GM12878 (cell line): Measurements from ENCODE around the gene P3H2. TPM values are rescaled to one million over a fixed set of nuclear protein-coding genes. Genes with fewer than 3 reads are reported as not detected.

ENCODE experiments used
- ATAC-seq: fragments of 200-7000 bp; cut with Tn5 transposase; 3 replicates; pipeline ENCODE4 v1.9.1; 2020; ENCODE audit warnings: mild to moderate bottlenecking, moderate library complexity
- BruUV-seq: library from RNA; stranded (reverse); fragments of 400-500 nt; replicated peaks from 2 replicates; lab custom pipeline; 2021; lab: Mats Ljungman, UMichigan
- CTCF ChIA-PET: fragments of 300-600 bp; sonication (Branson Sonifier 250); formaldehyde crosslinking; extraction: SDS; loops from one replicate; lab custom pipeline; 2021; ENCODE audit warnings: inconsistent platforms; lab: Yijun Ruan, JAX
- POLR2A ChIA-PET: fragments of 350-600 bp; formaldehyde crosslinking; extraction: SDS; loops from one replicate; lab custom pipeline; 2021; ENCODE audit warnings: inconsistent platforms; lab: Charles Lee
- RAD21 ChIA-PET: fragments of 300-600 bp; sonication (Branson Sonifier 250); formaldehyde crosslinking; loops from one replicate; lab custom pipeline; 2023; ENCODE audit warnings: antibody characterized with exemption; ENCODE audit not compliant: unreplicated experiment; lab: Charles Lee
- SMC1A ChIA-PET: fragments of 300-600 bp; sonication (Branson Sonifier 250); formaldehyde crosslinking; loops from one replicate; lab custom pipeline; 2023; ENCODE audit not compliant: unreplicated experiment, uncharacterized antibody; lab: Charles Lee
- DNase-seq: peaks from one replicate; pipeline ENCODE4 v3.0.0-alpha.2; 2011; ENCODE audit warnings: low read depth, low spot score
- FAIRE-seq: peaks from 3 replicates; lab custom pipeline; 2011; peaks lifted over from hg19 to GRCh38; lab: Jason Lieb, UNC
- H2AFZ ChIP-seq: 2 replicates; pipeline ENCODE4 v1.6.0; 2011; ENCODE audit warnings: low read depth, low read length, control low read depth; ENCODE audit not compliant: control insufficient read depth
- H3K27ac ChIP-seq: 2 replicates; pipeline ENCODE4 v1.5.1; 2011; ENCODE audit warnings: control low read depth; ENCODE audit not compliant: control insufficient read depth, insufficient read depth
- H3K27me3 ChIP-seq, 2 experiments: replicated peaks in 1 of 2; 2 replicates each; pipeline versions ENCODE4 v1.6.0 to v1.6.1; 2011; ENCODE audit warnings: low read length in 1 of 2; ENCODE audit not compliant: control insufficient read depth in 2 of 2, insufficient read depth in 2 of 2
- H3K36me3 ChIP-seq, 2 experiments: 2 replicates each; pipeline ENCODE4 v1.5.1; 2011; ENCODE audit warnings: low read length in 1 of 2; ENCODE audit not compliant: control insufficient read depth in 2 of 2, insufficient read depth in 2 of 2
- H3K4me1 ChIP-seq: 2 replicates; pipeline ENCODE4 v1.6.1; 2011; ENCODE audit warnings: mild to moderate bottlenecking, low read length, moderate library complexity, mixed read lengths; ENCODE audit not compliant: control insufficient read depth, insufficient read depth
- H3K4me2 ChIP-seq: 2 replicates; pipeline ENCODE4 v1.6.0; 2011; ENCODE audit warnings: control low read depth; ENCODE audit not compliant: control insufficient read depth, insufficient read depth
- H3K4me3 ChIP-seq: fragments of 200-600 bp; sonication (generic); 2 replicates; pipeline ENCODE4 v1.5.1; 2016
- H3K79me2 ChIP-seq: 2 replicates; pipeline ENCODE4 v1.6.0; 2011; ENCODE audit warnings: low read length; ENCODE audit not compliant: control insufficient read depth, insufficient read depth
- H3K9ac ChIP-seq: 2 replicates; pipeline ENCODE4 v1.8.0; 2011; ENCODE audit warnings: low read length, control low read depth, mixed read lengths; ENCODE audit not compliant: control insufficient read depth, insufficient read depth
- H3K9me3 ChIP-seq: replicated peaks from 3 replicates; pipeline ENCODE4 v1.5.1; 2011; ENCODE audit warnings: mild to moderate bottlenecking, low read length; ENCODE audit not compliant: control insufficient read depth, insufficient read depth
- H4K20me1 ChIP-seq: 2 replicates; pipeline ENCODE4 v1.6.0; 2011; ENCODE audit not compliant: control insufficient read depth, insufficient read depth
- CBX5 ChIP-seq: sonication (generic); IDR thresholded peaks from 2 replicates; pipeline ENCODE4 v1.6.1; 2016; ENCODE audit warnings: low read depth, moderate library complexity, mild to moderate bottlenecking, inconsistent platforms
- ETV6 ChIP-seq, 2 experiments: fragments of 450-650 bp in 1 of 2; IDR thresholded peaks in 1 of 2; conservative IDR thresholded peaks in 1 of 2; 2 replicates each; pipeline ENCODE4 v1.6.1; 2014; ENCODE audit warnings: antibody characterized with exemption in 1 of 2, borderline replicate concordance in 1 of 2, low read depth in 1 of 2, mild to moderate bottlenecking in 1 of 2, moderate library complexity in 1 of 2
- MXI1 ChIP-seq: fragments of 150-350 bp; IDR thresholded peaks from 2 replicates; pipeline ENCODE4 v1.6.1; 2011; ENCODE audit warnings: low read depth, mild to moderate bottlenecking, inconsistent platforms, low read length, improper control_type of control experiment
- NR2C2 ChIP-seq: IDR thresholded peaks from 2 replicates; pipeline ENCODE4 v1.6.1; 2011; ENCODE audit warnings: borderline replicate concordance, low read depth; ENCODE audit not compliant: control insufficient read depth, insufficient read length
- PBX3 ChIP-seq: IDR thresholded peaks from 2 replicates; pipeline ENCODE4 v1.6.1; 2011; ENCODE audit warnings: mild to moderate bottlenecking, low read depth, low read length, moderate library complexity; ENCODE audit not compliant: insufficient replicate concordance
- RCOR1 ChIP-seq: conservative IDR thresholded peaks from 2 replicates; pipeline ENCODE4 v1.6.1; 2012; ENCODE audit warnings: low read depth, low read length, improper control_type of control experiment
- RUNX3 ChIP-seq: IDR thresholded peaks from 2 replicates; pipeline ENCODE4 v1.6.1; 2012; ENCODE audit warnings: low read length, inconsistent platforms
- SMAD5 ChIP-seq: IDR thresholded peaks from 2 replicates; pipeline ENCODE4 v1.6.1; 2016; ENCODE audit warnings: antibody characterized with exemption, low read depth
- USF2 ChIP-seq: IDR thresholded peaks from 2 replicates; pipeline ENCODE4 v1.6.1; 2011; ENCODE audit warnings: low read depth, low read length, improper control_type of control experiment, borderline replicate concordance
- ZNF24 ChIP-seq: fragments of 450-650 bp; IDR thresholded peaks from 2 replicates; pipeline ENCODE4 v1.6.1; 2017; ENCODE audit warnings: antibody characterized with exemption, mild to moderate bottlenecking
- ZNF622 ChIP-seq: fragments of 450-650 bp; IDR thresholded peaks from 2 replicates; pipeline ENCODE4 v1.6.1; 2017; ENCODE audit warnings: mild to moderate bottlenecking, inconsistent platforms
- WGBS: methylation state at CpG from one replicate; pipeline ENCODE4 v1.1.6; 2016; ENCODE audit warnings: low lambda C conversion rate; ENCODE audit not compliant: insufficient replicate concordance, insufficient coverage; ENCODE audit errors: missing lambda C conversion rate; 5-methylcytosine and 5-hydroxymethylcytosine counted together
- in situ Hi-C: fragments of 300-500 bp; cut with MboI; formaldehyde crosslinking; loops from 9 replicates; pipeline ENCODE4 v1.14.3; 2018; ENCODE audit warnings: mixed read lengths
- intact Hi-C: fragments of 100-400 bp; cut with micrococcal nuclease; formaldehyde crosslinking; loops from one replicate; pipeline ENCODE4 v1.14.2; 2022; ENCODE audit not compliant: unreplicated experiment
- polyA plus RNA-seq, 11 experiments: library from polyadenylated mRNA; depleted of rRNA in 4 of 11; unstranded in 6 of 11; stranded (reverse) in 5 of 11; fragments of >200 nt; fragmentation: Nextera tagmentation in 4 of 11; fragmentation: Illumina TruSeq in 1 of 11; extraction: Ambion mirVana in 4 of 11; extraction: Trizol in 1 of 11; gene quantifications; 1 replicate in 1 of 11; 2 replicates in 10 of 11; pipeline versions ENCODE4 v1.2.1 to v1.2.3, GENCODE V29; 2011 to 2016; ENCODE audit warnings: inconsistent platforms in 2 of 11, missing spikeins in 2 of 11, low read depth in 1 of 11
- total RNA-seq, 4 experiments: library from RNA; depleted of rRNA in 3 of 4; stranded (reverse); fragments of >200 nt in 3 of 4; fragmentation: Illumina TruSeq in 1 of 4; extraction: Trizol in 1 of 4; gene quantifications; 2 replicates each; pipeline versions ENCODE4 v1.2.1 to v1.2.3, GENCODE V29; 2013 to 2021

The P3H2 gene
- total and polyA plus RNA-seq, 10 of the 15 experiments (the other 5 are each of a cell fraction or from before 2014, with no cell fraction given): 27.0 to 97.6 (median 83.2) TPM

GRCh38 chr3:190070622-190071347, 49.9 kb downstream of the P3H2 start:
- ChIA-PET RAD21 (interaction anchor here (0.9 to 1.5 kb wide), 3 partner anchors 25 to 104 kb away, joined by 3 to 4 read pairs (median 3); no protein-coding TSS in a partner anchor), POLR2A (interaction anchor here (1.1 kb wide), 1 partner anchor 24 kb away, joined by 3 read pairs; no protein-coding TSS in a partner anchor), SMC1A (interaction anchor here (0.6 to 1.8 kb wide), 16 partner anchors 8 to 312 kb away, joined by 3 to 7 read pairs (median 3); no protein-coding TSS in a partner anchor), CTCF (interaction anchor here (0.6 to 1.1 kb wide), 3 partner anchors 11 to 92 kb away, joined by 3 read pairs; no protein-coding TSS in a partner anchor)
- no TSS peak for BruUV-seq
- TF ChIP-seq ZNF24 (no peak), RUNX3 (peak; percentile 21; the same call in 1 of the 2 replicates), RCOR1 (no peak), ETV6 (conservative IDR thresholded peaks at IDR 0.05 in 1 of 2, IDR thresholded peaks at IDR 0.05 in 1 of 2; ENCODE audit: borderline replicate concordance in 1 of 2, low read depth in 1 of 2) (no peak)
- H3K79me2 ChIP-seq: no peaks in the 10 kb centered on the region; the same call in 1 of the 2 replicates
- 29% methylated on average over 5 of the region's 5 CpGs for WGBS
- no peaks in the 10 kb centered on the region for H3K4me1 ChIP-seq
- H4K20me1 ChIP-seq: no peaks in the 10 kb centered on the region
- intact Hi-C loops (no loop called here), in situ Hi-C loops (no loop called here)
- H3K9me3 ChIP-seq: no peaks in the 10 kb centered on the region
- H3K27me3 ChIP-seq: no peaks in the 10 kb centered on the region
- H3K36me3 ChIP-seq: no peaks in the 10 kb centered on the region
- ATAC-seq (no peak), FAIRE-seq (no peak), DNase-seq (no peak)
- no peak overlapping the region for H3K4me3 ChIP-seq
- no peak overlapping the region for H3K27ac ChIP-seq
- no peak overlapping the region for H3K9ac ChIP-seq
- no peak overlapping the region for H2AFZ ChIP-seq
- no peak overlapping the region for H3K4me2 ChIP-seq

- CTCF ChIA-PET: no interaction called here
- Histone ChIP-seq H3K9ac (no peak overlapping the region), H3K79me2 (no peaks in the 10 kb centered on the region), H3K36me3 (no peaks in the 10 kb centered on the region), H4K20me1 (no peaks in the 10 kb centered on the region), H3K4me1 (no peaks in the 10 kb centered on the region), H3K4me3 (no peak overlapping the region), H3K27ac (no peak overlapping the region), H2AFZ (no peak overlapping the region), H3K9me3 (no peaks in the 10 kb centered on the region), H3K27me3 (no peaks in the 10 kb centered on the region), H3K4me2 (no peak overlapping the region)
- POLR2A ChIA-PET: interaction anchor here (0.9 kb wide), 1 partner anchor 27 kb away, joined by 3 read pairs; no protein-coding TSS in a partner anchor
- no TSS peak for BruUV-seq
- no peak for FAIRE-seq
- intact Hi-C loops: no loop called here
- no peak for TF ChIP-seq ZNF622
- TF ChIP-seq USF2: no peak
- no peak for TF ChIP-seq PBX3
- no peak for TF ChIP-seq CBX5
- no peak for TF ChIP-seq NR2C2
- TF ChIP-seq SMAD5: no peak
- TF ChIP-seq MXI1: no peak
- SMC1A ChIA-PET: no interaction called here
- no peak for DNase-seq
- RAD21 ChIA-PET: no interaction called here
- no peak; the same call in 2 of the 3 replicates for ATAC-seq
- 2% methylated on average over 2 of the region's 2 CpGs for WGBS
- in situ Hi-C loops: no loop called here
Observed at GRCh38 chr3:190065204-190065603, 55.5 kb downstream of the P3H2 start.
